Smooth muscle cell (in vitro differentiated cells): Measurements from ENCODE around the gene GLI3. TPM values are rescaled to one million over a fixed set of nuclear protein-coding genes. Genes with fewer than 3 reads are reported as not detected.
A peak's percentile ranks its signal among the peaks of the same experiment; 100 is the strongest.

Experiments
- DNase-seq: peaks from one replicate; lab custom pipeline; 2025; ENCODE audit not compliant: unreplicated experiment; lab: John Stamatoyannopoulos, UW
- H2AFZ ChIP-seq: fragments of 200-600 bp; sonication (generic); 2 replicates; pipeline ENCODE4 v1.6.0; 2016; ENCODE audit warnings: antibody characterized with exemption, low read depth, mild to moderate bottlenecking
- H3F3A ChIP-seq: fragments of 200-600 bp; sonication (generic); 2 replicates; pipeline ENCODE4 v1.6.0; 2017; ENCODE audit warnings: antibody characterized with exemption, low read depth
- H3K27ac ChIP-seq: fragments of 200-600 bp; sonication (generic); 2 replicates; pipeline ENCODE4 v1.5.1; 2016; ENCODE audit warnings: low read depth, mild to moderate bottlenecking
- H3K27me3 ChIP-seq: fragments of 200-600 bp; sonication (generic); 2 replicates; pipeline ENCODE4 v1.6.1; 2016; ENCODE audit warnings: low read depth, mild to moderate bottlenecking
- H3K36me3 ChIP-seq: fragments of 200-600 bp; sonication (generic); 2 replicates; pipeline ENCODE4 v1.5.1; 2016; ENCODE audit warnings: low read depth
- H3K4me1 ChIP-seq: fragments of 200-600 bp; sonication (generic); 2 replicates; pipeline ENCODE4 v1.5.1; 2016; ENCODE audit warnings: low read depth
- H3K4me2 ChIP-seq: fragments of 200-600 bp; sonication (generic); 2 replicates; pipeline ENCODE4 v1.6.0; 2016; ENCODE audit warnings: mild to moderate bottlenecking
- H3K4me3 ChIP-seq: fragments of 200-600 bp; sonication (generic); 2 replicates; pipeline ENCODE4 v1.5.1; 2016; ENCODE audit warnings: mild to moderate bottlenecking
- H3K79me2 ChIP-seq: fragments of 200-600 bp; sonication (generic); 2 replicates; pipeline ENCODE4 v1.6.0; 2016; ENCODE audit warnings: low read depth, mild to moderate bottlenecking
- H3K9ac ChIP-seq: fragments of 200-600 bp; sonication (generic); 2 replicates; pipeline ENCODE4 v1.6.0; 2016; ENCODE audit warnings: low read depth
- H3K9me3 ChIP-seq: fragments of 200-600 bp; sonication (generic); replicated peaks from 2 replicates; pipeline ENCODE4 v1.5.1; 2016; ENCODE audit warnings: low read depth
- H4K20me1 ChIP-seq: fragments of 200-600 bp; sonication (generic); 2 replicates; pipeline ENCODE4 v1.6.0; 2016; ENCODE audit warnings: low read depth
- CTCF ChIP-seq: fragments of 200-600 bp; sonication (generic); IDR thresholded peaks from 2 replicates; pipeline ENCODE4 v1.5.1; 2017; ENCODE audit warnings: borderline replicate concordance, mild to moderate bottlenecking, antibody characterized with exemption; ENCODE audit not compliant: insufficient read depth, poor library complexity, severe bottlenecking
- WGBS: methylation state at CpG from one replicate; pipeline ENCODE4 v1.1.7; 2016; ENCODE audit warnings: low lambda C conversion rate; 5-methylcytosine and 5-hydroxymethylcytosine counted together
- polyA plus RNA-seq: library from polyadenylated mRNA; unstranded; fragments of >200 nt; fragmentation: Nextera tagmentation; extraction: Ambion mirVana; gene quantifications from 2 replicates; pipeline ENCODE4 v1.2.1, GENCODE V29; 2016
- total RNA-seq: library from RNA; depleted of rRNA; stranded (reverse); fragments of >200 nt; gene quantifications from 2 replicates; pipeline ENCODE4 v1.2.3, GENCODE V29; 2014

GLI3 gene
- total RNA-seq, result 31.1 and 31.2 TPM in 2 replicates
- polyA plus RNA-seq, result 68.2 and 70.4 TPM in 2 replicates

- H3K27me3 ChIP-seq, result no peaks in the 10 kb centered on the region
Observed at GRCh38 chr7:42236976-42237810, at the start of gene GLI3. GLI3 (minus strand) TSS chr7:42237209; CDS start chr7:42223253, 13,956 bp downstream.

GRCh38 chr7:42285383-42285824 lies 48.4 kb upstream of the GLI3 start:
- Histone ChIP-seq H3K36me3 (no peaks in the 10 kb centered on the region), H2AFZ (no peak overlapping the region), H4K20me1 (no peaks in the 10 kb centered on the region), H3K79me2 (no peaks in the 10 kb centered on the region), H3K9me3 (no peaks in the 10 kb centered on the region), H3K4me2 (peak overlapping the region; percentile 23), H3K9ac (no peak overlapping the region), H3K27me3 (no peaks in the 10 kb centered on the region), H3K27ac (peak overlapping the region; percentile 9), H3K4me1 (no peaks in the 10 kb centered on the region), H3K4me3 (no peak overlapping the region), H3F3A (no peaks in the 10 kb centered on the region)
- DNase-seq, result no peak
- TF ChIP-seq CTCF, result no peak

More at GRCh38 chr7:42236976-42237810, at the start of gene GLI3:
- H2AFZ ChIP-seq, result peak within 1 kb of the TSS; percentile 79
- peak within 1 kb of the TSS; percentile 85 for H3K27ac ChIP-seq
- H3F3A ChIP-seq, result peaks cover 17% of the 10 kb centered on the region
- H3K4me3 ChIP-seq, result peak within 1 kb of the TSS; percentile 93
- peak; percentile 83 for DNase-seq
- peaks cover 27% of the 10 kb centered on the region for H3K79me2 ChIP-seq
- H3K4me1 ChIP-seq, result peaks cover 44% of the 10 kb centered on the region
- peak within 1 kb of the TSS; percentile 95 for H3K4me2 ChIP-seq
- 0% methylated on average over 20 of the region's 92 CpGs for WGBS
- H3K9ac ChIP-seq, result peak within 1 kb of the TSS; percentile 85
- no peaks in the 10 kb centered on the region for H3K36me3 ChIP-seq
- peak; percentile 11 for TF ChIP-seq CTCF
- H3K9me3 ChIP-seq, result no peaks in the 10 kb centered on the region
- H4K20me1 ChIP-seq, result peaks cover 28% of the 10 kb centered on the region

- no peaks in the 10 kb centered on the region for H3K36me3 ChIP-seq
- H3K4me3 ChIP-seq, result no peak overlapping the region
- H3K9ac ChIP-seq, result no peak overlapping the region
- no peak overlapping the region for H3K27ac ChIP-seq
- no peaks in the 10 kb centered on the region for H3K27me3 ChIP-seq
- no peak for TF ChIP-seq CTCF
- H3K4me1 ChIP-seq, result no peaks in the 10 kb centered on the region
- no peak for DNase-seq
- no peak overlapping the region for H3K4me2 ChIP-seq
- H3K79me2 ChIP-seq, result no peaks in the 10 kb centered on the region
- no peaks in the 10 kb centered on the region for H4K20me1 ChIP-seq
- no peaks in the 10 kb centered on the region for H3K9me3 ChIP-seq
- 78% methylated on average over 2 of the region's 2 CpGs for WGBS
- no peak overlapping the region for H2AFZ ChIP-seq
- H3F3A ChIP-seq, result no peaks in the 10 kb centered on the region
Observed at GRCh38 chr7:42283553-42283952, 46.5 kb upstream of the GLI3 start.
